GM23338 (cell line): ENCODE measurements around the gene ASB16. TPM values are rescaled to one million over a fixed set of nuclear protein-coding genes. Genes with fewer than 3 reads are reported as not detected.
A peak's percentile ranks its signal among the peaks of the same experiment; 100 is the strongest.

ENCODE experiments used
- ATAC-seq: fragments of 200-7000 bp; cut with Tn5 transposase; 3 replicates; pipeline ENCODE4 v1.9.1; 2020
- DNase-seq: peaks from one replicate; pipeline ENCODE4 v3.0.0-alpha.2; 2015; ENCODE audit warnings: low spot score
- H2AFZ ChIP-seq: fragments of 200-600 bp; sonication (generic); 2 replicates; pipeline ENCODE4 v1.8.0; 2016; ENCODE audit warnings: antibody characterized with exemption, mild to moderate bottlenecking, moderate library complexity
- H3F3A ChIP-seq: fragments of 200-600 bp; sonication (generic); replicated peaks from 2 replicates; pipeline ENCODE4 v1.8.0; 2017; ENCODE audit warnings: antibody characterized with exemption, mixed run types, low read depth
- H3K27ac ChIP-seq: fragments of 200-600 bp; sonication (generic); 2 replicates; pipeline ENCODE4 v1.6.1; 2016; ENCODE audit warnings: low read depth
- H3K27me3 ChIP-seq: fragments of 200-600 bp; sonication (generic); 2 replicates; pipeline ENCODE4 v1.8.0; 2016; ENCODE audit warnings: mild to moderate bottlenecking, mixed run types, moderate library complexity; ENCODE audit not compliant: insufficient read depth
- H3K36me3 ChIP-seq: fragments of 200-600 bp; sonication (generic); 2 replicates; pipeline ENCODE4 v1.8.0; 2016; ENCODE audit warnings: mild to moderate bottlenecking; ENCODE audit not compliant: insufficient read depth
- H3K4me1 ChIP-seq: fragments of 200-600 bp; sonication (generic); 2 replicates; pipeline ENCODE4 v1.8.0; 2016; ENCODE audit warnings: mild to moderate bottlenecking, moderate library complexity; ENCODE audit not compliant: insufficient read depth
- H3K4me2 ChIP-seq: fragments of 200-600 bp; sonication (generic); 2 replicates; pipeline ENCODE4 v1.7.1; 2017; ENCODE audit warnings: mixed run types
- H3K4me3 ChIP-seq: fragments of 200-600 bp; sonication (generic); 2 replicates; pipeline ENCODE4 v1.6.1; 2016; ENCODE audit warnings: mixed run types
- H3K79me2 ChIP-seq: fragments of 200-600 bp; sonication (generic); replicated peaks from 2 replicates; pipeline ENCODE4 v1.8.0; 2017; ENCODE audit warnings: mild to moderate bottlenecking; ENCODE audit not compliant: insufficient read depth
- H3K9me2 ChIP-seq: fragments of 200-600 bp; sonication (generic); 2 replicates; pipeline ENCODE4 v1.8.0; 2017; ENCODE audit not compliant: insufficient read depth
- H4K20me1 ChIP-seq: fragments of 200-600 bp; sonication (generic); replicated peaks from 2 replicates; pipeline ENCODE4 v1.8.0; 2017; ENCODE audit warnings: mild to moderate bottlenecking; ENCODE audit not compliant: insufficient read depth
- H3K27ac Mint-ChIP-seq: 2 replicates; pipeline ENCODE4 v1.8.0; 2020; ENCODE audit warnings: inconsistent platforms, mild to moderate bottlenecking, moderate library complexity, mixed read lengths
- H3K27me3 Mint-ChIP-seq: 3 replicates; pipeline ENCODE4 v1.8.0; 2022; ENCODE audit warnings: low read depth, mild to moderate bottlenecking, moderate library complexity, mixed read lengths, inconsistent platforms; ENCODE audit not compliant: insufficient read depth, poor library complexity
- H3K36me3 Mint-ChIP-seq: 3 replicates; pipeline ENCODE4 v1.8.0; 2021; ENCODE audit warnings: low read depth, mild to moderate bottlenecking, inconsistent platforms, moderate library complexity, mixed read lengths
- H3K4me1 Mint-ChIP-seq: 3 replicates; pipeline ENCODE4 v1.8.0; 2020; ENCODE audit warnings: mild to moderate bottlenecking, inconsistent platforms, mixed read lengths
- H3K4me3 Mint-ChIP-seq: 3 replicates; pipeline ENCODE4 v1.8.0; 2021; ENCODE audit warnings: moderate library complexity, mild to moderate bottlenecking, inconsistent platforms, mixed read lengths
- H3K9me3 Mint-ChIP-seq: 3 replicates; pipeline ENCODE4 v1.8.0; 2020; ENCODE audit warnings: moderate library complexity, mild to moderate bottlenecking, inconsistent platforms, mixed read lengths
- CREB1 ChIP-seq: fragments of 250-450 bp; sonication (Bioruptor Pico); IDR thresholded peaks from 2 replicates; pipeline ENCODE4 v1.5.0; 2020; ENCODE audit warnings: low read depth, mild to moderate bottlenecking, moderate library complexity
- CTCF ChIP-seq, 2 experiments: fragments of 200-600 bp in 1 of 2; sonication (generic) in 1 of 2; conservative IDR thresholded peaks; 2 replicates each; pipeline versions ENCODE4 v1.5.1 to v1.6.1; 2016 to 2017; ENCODE audit warnings: antibody characterized with exemption in 2 of 2, low read depth in 2 of 2, mild to moderate bottlenecking in 2 of 2, moderate library complexity in 1 of 2
- ETS1 ChIP-seq: IDR thresholded peaks from 2 replicates; pipeline ENCODE4 v1.6.1; 2016; ENCODE audit warnings: antibody characterized with exemption
- EZH2 ChIP-seq: fragments of 200-600 bp; sonication (generic); IDR thresholded peaks from one replicate; pipeline ENCODE4 v1.8.0; 2017; ENCODE audit warnings: antibody characterized with exemption, mild to moderate bottlenecking, low read depth; ENCODE audit not compliant: unreplicated experiment
- EZH2phosphoT487 ChIP-seq: fragments of 200-600 bp; sonication (generic); IDR thresholded peaks from one replicate; pipeline ENCODE4 v1.8.1; 2018; ENCODE audit warnings: antibody characterized with exemption; ENCODE audit not compliant: unreplicated experiment
- JUNB ChIP-seq: IDR thresholded peaks from one replicate; pipeline ENCODE4 v1.6.1; 2016; ENCODE audit warnings: antibody characterized with exemption; ENCODE audit not compliant: unreplicated experiment
- NANOG ChIP-seq: IDR thresholded peaks from 2 replicates; pipeline ENCODE4 v1.6.1; 2016; ENCODE audit warnings: antibody characterized with exemption, borderline replicate concordance
- POLR2AphosphoS5 ChIP-seq: IDR thresholded peaks from 2 replicates; pipeline ENCODE4 v1.6.1; 2016; ENCODE audit warnings: antibody characterized with exemption, low read depth
- STAT1 ChIP-seq: IDR thresholded peaks from one replicate; pipeline ENCODE4 v1.6.1; 2016; ENCODE audit warnings: antibody characterized with exemption; ENCODE audit not compliant: unreplicated experiment
- ZNF114 ChIP-seq: fragments of 250-450 bp; sonication (Bioruptor Pico); IDR thresholded peaks from 2 replicates; pipeline ENCODE4 v1.5.0; 2020; ENCODE audit warnings: mild to moderate bottlenecking, moderate library complexity
- ZNF331 ChIP-seq: fragments of 250-450 bp; sonication (Bioruptor Pico); IDR thresholded peaks from 2 replicates; pipeline ENCODE4 v1.5.0; 2020; ENCODE audit warnings: low read depth, mild to moderate bottlenecking, moderate library complexity
- polyA plus RNA-seq: library from polyadenylated mRNA; unstranded; fragments of >200 nt; fragmentation: Nextera tagmentation; extraction: Ambion mirVana; gene quantifications from 2 replicates; pipeline ENCODE4 v1.2.1, GENCODE V29; 2016
- total RNA-seq: library from RNA; depleted of rRNA; stranded (reverse); fragments of >200 nt; shearing (Covaris generic); gene quantifications from 2 replicates; pipeline ENCODE4 v1.2.3, GENCODE V29; 2014
- TF ChIP-seq, protein P1 (sequence below): IDR thresholded peaks from one replicate; pipeline ENCODE4 v1.6.1; 2018; ENCODE audit warnings: antibody characterized with exemption; ENCODE audit not compliant: unreplicated experiment

ASB16 gene
- total and polyA plus RNA-seq, 2 experiments from 2014 or later: 0.47 TPM; not detected in 1

DNA sequence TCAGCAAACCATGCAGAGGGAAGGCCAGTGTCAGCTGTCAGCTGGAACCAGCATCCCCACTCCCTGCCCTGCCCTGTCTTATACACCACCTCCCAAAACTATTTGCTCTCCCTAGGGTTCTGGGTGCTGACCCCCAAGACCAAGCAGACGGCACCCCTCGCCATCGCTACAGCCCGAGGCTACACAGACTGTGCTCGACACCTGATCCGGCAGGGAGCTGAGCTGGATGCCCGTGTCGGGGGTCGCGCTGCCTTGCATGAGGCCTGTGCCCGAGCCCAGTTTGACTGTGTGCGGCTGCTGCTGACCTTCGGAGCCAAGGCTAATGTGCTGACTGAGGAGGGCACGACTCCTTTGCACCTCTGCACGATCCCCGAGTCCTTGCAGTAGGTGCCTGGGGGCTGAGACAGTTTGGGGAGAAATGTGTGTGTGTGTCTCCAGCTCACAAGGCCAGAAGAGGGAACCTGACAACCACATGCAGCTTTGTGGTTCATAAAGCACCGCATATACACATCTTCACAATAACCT lies 1.5 kb downstream of the ASB16 start:
- no peaks in the 10 kb centered on the region; the same call in 1 of the 2 replicates for H4K20me1 ChIP-seq
- TF ChIP-seq POLR2AphosphoS5 (peak; percentile 24; the same call in 1 of the 2 replicates), STAT1 (no peak), ZNF331 (CRISPR knock-in tag) (no peak), JUNB (no peak), ETS1 (no peak), NANOG (no peak), ZNF114 (CRISPR knock-in tag) (no peak)
- Mint-ChIP-seq H3K36me3 (peaks cover 15% of the 10 kb centered on the region), H3K27ac (peak overlapping the region; percentile 57; the same call in 1 of the 2 replicates), H3K27me3 (peaks cover 11% of the 10 kb centered on the region), H3K4me3 (no peak overlapping the region), H3K4me1 (peaks cover 14% of the 10 kb centered on the region), H3K9me3 (no peaks in the 10 kb centered on the region)
- no peak overlapping the region for H3K4me2 ChIP-seq
- peaks cover 14% of the 10 kb centered on the region for H3K4me1 ChIP-seq
- ATAC-seq (no peak), DNase-seq (no peak)
- H3K79me2 ChIP-seq: no peaks in the 10 kb centered on the region
- H3K36me3 ChIP-seq: no peaks in the 10 kb centered on the region
- H3K4me3 ChIP-seq: no peak overlapping the region
- no peaks in the 10 kb centered on the region for H3K9me2 ChIP-seq
- no peak overlapping the region for H3K27ac ChIP-seq
- H3F3A ChIP-seq: peaks cover 9% of the 10 kb centered on the region; the same call in 1 of the 2 replicates
- no peak overlapping the region for H2AFZ ChIP-seq
- H3K27me3 ChIP-seq: no peaks in the 10 kb centered on the region

DNA sequence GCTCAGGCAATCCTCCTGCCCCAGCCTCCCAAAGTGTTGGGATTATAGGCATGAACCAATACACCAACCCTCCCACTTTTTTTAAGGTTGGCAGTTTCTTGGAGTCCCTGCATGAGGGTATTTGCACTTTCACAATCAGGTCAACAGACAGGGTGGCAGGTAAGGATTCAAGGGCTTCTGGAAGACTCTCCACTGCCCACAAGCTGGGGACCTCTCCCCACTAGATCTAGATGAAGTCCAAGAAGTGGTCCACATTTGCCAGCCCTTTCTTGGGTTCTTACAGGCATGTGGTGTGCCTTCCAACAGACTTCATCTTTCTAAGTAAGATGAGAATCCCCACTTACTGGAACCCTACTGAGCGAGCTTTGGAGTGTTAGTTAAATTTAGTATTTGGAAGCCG lies 3.9 kb downstream of the ASB16 start:
- Mint-ChIP-seq H3K36me3 (peaks cover 30% of the 10 kb centered on the region), H3K27me3 (peaks cover 11% of the 10 kb centered on the region), H3K27ac (no peak overlapping the region), H3K4me1 (peaks cover 5% of the 10 kb centered on the region), H3K9me3 (peaks cover 3% of the 10 kb centered on the region; the same call in 1 of the 3 replicates), H3K4me3 (no peak overlapping the region)
- Histone ChIP-seq H4K20me1 (peaks cover 5% of the 10 kb centered on the region; the same call in 1 of the 2 replicates), H3K27me3 (no peaks in the 10 kb centered on the region), H3K79me2 (no peaks in the 10 kb centered on the region), H3K4me2 (no peak overlapping the region), H3K27ac (no peak overlapping the region), H2AFZ (no peak overlapping the region), H3K4me3 (no peak overlapping the region), H3K4me1 (peaks cover 14% of the 10 kb centered on the region), H3K9me2 (no peaks in the 10 kb centered on the region), H3F3A (0 out of 2 replicates have a peak, but pooled peaks cover 9% of the 10 kb centered on the region), H3K36me3 (no peaks in the 10 kb centered on the region)
- DNase-seq (no peak), ATAC-seq (no peak)
- TF ChIP-seq CREB1: no peak
- no peak for TF ChIP-seq EZH2
- no peak for TF ChIP-seq CTCF (conservative IDR thresholded peaks at IDR 0.05; ENCODE audit: low read depth in 2 of 2)
- TF ChIP-seq, protein P1, sequence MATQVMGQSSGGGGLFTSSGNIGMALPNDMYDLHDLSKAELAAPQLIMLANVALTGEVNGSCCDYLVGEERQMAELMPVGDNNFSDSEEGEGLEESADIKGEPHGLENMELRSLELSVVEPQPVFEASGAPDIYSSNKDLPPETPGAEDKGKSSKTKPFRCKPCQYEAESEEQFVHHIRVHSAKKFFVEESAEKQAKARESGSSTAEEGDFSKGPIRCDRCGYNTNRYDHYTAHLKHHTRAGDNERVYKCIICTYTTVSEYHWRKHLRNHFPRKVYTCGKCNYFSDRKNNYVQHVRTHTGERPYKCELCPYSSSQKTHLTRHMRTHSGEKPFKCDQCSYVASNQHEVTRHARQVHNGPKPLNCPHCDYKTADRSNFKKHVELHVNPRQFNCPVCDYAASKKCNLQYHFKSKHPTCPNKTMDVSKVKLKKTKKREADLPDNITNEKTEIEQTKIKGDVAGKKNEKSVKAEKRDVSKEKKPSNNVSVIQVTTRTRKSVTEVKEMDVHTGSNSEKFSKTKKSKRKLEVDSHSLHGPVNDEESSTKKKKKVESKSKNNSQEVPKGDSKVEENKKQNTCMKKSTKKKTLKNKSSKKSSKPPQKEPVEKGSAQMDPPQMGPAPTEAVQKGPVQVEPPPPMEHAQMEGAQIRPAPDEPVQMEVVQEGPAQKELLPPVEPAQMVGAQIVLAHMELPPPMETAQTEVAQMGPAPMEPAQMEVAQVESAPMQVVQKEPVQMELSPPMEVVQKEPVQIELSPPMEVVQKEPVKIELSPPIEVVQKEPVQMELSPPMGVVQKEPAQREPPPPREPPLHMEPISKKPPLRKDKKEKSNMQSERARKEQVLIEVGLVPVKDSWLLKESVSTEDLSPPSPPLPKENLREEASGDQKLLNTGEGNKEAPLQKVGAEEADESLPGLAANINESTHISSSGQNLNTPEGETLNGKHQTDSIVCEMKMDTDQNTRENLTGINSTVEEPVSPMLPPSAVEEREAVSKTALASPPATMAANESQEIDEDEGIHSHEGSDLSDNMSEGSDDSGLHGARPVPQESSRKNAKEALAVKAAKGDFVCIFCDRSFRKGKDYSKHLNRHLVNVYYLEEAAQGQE: no peak
- no peak for TF ChIP-seq STAT1
- TF ChIP-seq EZH2phosphoT487: no peak
- no peak for TF ChIP-seq ZNF114 (CRISPR knock-in tag)
- no peak for TF ChIP-seq POLR2AphosphoS5
- TF ChIP-seq NANOG: no peak
- TF ChIP-seq ZNF331 (CRISPR knock-in tag): no peak
- TF ChIP-seq ETS1: no peak
